ENCODE measurements around the gene ZNF564.

Gene ZNF564

DNA sequence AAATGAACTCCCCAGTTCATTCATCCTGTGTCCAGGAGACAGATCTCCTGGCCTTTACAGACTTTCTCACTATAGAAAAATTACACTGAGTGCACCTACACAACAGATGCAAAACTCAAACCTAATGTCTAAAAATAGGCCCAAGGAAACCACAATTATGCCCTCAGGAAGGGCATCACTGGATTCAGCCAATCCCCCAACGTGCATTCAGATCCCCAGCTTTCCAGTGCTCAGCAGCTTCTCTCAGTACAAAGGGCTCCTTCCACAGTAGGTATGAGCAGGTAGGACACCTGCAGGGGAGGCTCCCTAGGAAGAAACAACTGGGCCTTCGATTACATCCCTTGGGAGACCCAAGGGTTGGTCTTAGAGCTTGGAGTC is 68.8 kb downstream of the ZNF564 start:
- DNase-seq (ENCODE audit: low read depth in 1 of 2, low spot score in 1 of 2): no peak
- H3K4me3 ChIP-seq (replicated peaks; ENCODE audit: insufficient read depth, low read length): no peak overlapping the region
- no peak overlapping the region for H3K27ac ChIP-seq (replicated peaks)

DNA sequence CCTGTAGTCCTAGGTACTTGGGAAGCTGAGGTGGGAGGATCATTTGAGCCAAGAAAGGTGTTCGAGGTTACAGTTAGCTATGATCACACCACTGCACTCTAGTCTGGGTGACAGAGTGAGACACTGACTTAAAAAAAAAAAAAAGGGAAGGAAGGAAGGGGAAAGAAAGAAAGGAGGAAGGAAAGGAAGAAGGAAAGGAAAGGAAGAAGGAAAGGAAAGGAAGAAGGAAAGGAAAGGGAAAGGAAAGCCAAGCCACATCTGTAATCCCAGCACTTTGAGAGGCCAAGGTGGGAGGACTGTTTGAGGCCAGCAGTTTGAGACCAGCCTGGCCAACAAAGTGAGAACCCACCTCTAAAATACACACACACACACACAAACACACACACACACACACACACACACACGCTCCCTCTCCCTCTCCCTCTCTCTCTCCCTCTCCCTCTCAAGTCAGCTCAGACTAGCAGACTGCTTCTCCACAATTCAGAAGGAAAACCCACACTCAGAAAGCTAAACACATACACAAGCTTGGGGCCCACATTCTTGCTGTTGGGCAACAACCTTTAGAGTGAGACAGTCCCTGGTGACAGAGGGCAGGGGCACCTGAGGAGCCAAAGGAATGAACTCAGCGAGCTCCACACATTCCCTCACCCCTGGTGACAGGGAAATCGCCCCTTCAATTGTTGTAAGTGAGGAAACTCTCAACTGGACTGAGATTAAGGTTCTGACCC is 69.3 kb downstream of the ZNF564 start:
- Histone ChIP-seq H3K27ac (replicated peaks) (no peak overlapping the region), H3K27me3 (ENCODE audit: insufficient read depth, poor library complexity, severe bottlenecking) (no peaks in the 10 kb centered on the region), H3K4me3 (replicated peaks; ENCODE audit: insufficient read depth, low read length) (no peak overlapping the region)
- TF ChIP-seq, protein P1, sequence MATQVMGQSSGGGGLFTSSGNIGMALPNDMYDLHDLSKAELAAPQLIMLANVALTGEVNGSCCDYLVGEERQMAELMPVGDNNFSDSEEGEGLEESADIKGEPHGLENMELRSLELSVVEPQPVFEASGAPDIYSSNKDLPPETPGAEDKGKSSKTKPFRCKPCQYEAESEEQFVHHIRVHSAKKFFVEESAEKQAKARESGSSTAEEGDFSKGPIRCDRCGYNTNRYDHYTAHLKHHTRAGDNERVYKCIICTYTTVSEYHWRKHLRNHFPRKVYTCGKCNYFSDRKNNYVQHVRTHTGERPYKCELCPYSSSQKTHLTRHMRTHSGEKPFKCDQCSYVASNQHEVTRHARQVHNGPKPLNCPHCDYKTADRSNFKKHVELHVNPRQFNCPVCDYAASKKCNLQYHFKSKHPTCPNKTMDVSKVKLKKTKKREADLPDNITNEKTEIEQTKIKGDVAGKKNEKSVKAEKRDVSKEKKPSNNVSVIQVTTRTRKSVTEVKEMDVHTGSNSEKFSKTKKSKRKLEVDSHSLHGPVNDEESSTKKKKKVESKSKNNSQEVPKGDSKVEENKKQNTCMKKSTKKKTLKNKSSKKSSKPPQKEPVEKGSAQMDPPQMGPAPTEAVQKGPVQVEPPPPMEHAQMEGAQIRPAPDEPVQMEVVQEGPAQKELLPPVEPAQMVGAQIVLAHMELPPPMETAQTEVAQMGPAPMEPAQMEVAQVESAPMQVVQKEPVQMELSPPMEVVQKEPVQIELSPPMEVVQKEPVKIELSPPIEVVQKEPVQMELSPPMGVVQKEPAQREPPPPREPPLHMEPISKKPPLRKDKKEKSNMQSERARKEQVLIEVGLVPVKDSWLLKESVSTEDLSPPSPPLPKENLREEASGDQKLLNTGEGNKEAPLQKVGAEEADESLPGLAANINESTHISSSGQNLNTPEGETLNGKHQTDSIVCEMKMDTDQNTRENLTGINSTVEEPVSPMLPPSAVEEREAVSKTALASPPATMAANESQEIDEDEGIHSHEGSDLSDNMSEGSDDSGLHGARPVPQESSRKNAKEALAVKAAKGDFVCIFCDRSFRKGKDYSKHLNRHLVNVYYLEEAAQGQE (IDR thresholded peaks at IDR 0.05; ENCODE audit: insufficient replicate concordance, low read depth): no peak
- no peak for TF ChIP-seq POLR2AphosphoS5 (IDR thresholded peaks at IDR 0.05; ENCODE audit: low read depth)
- no peak for TF ChIP-seq SPI1 (IDR thresholded peaks at IDR 0.05; ENCODE audit: borderline replicate concordance, low read depth)
- no peak for TF ChIP-seq GABPA (IDR thresholded peaks at IDR 0.05; ENCODE audit: low read depth)
- TF ChIP-seq, protein P2, sequence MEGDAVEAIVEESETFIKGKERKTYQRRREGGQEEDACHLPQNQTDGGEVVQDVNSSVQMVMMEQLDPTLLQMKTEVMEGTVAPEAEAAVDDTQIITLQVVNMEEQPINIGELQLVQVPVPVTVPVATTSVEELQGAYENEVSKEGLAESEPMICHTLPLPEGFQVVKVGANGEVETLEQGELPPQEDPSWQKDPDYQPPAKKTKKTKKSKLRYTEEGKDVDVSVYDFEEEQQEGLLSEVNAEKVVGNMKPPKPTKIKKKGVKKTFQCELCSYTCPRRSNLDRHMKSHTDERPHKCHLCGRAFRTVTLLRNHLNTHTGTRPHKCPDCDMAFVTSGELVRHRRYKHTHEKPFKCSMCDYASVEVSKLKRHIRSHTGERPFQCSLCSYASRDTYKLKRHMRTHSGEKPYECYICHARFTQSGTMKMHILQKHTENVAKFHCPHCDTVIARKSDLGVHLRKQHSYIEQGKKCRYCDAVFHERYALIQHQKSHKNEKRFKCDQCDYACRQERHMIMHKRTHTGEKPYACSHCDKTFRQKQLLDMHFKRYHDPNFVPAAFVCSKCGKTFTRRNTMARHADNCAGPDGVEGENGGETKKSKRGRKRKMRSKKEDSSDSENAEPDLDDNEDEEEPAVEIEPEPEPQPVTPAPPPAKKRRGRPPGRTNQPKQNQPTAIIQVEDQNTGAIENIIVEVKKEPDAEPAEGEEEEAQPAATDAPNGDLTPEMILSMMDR (IDR thresholded peaks at IDR 0.05; ENCODE audit: insufficient read depth, low read length): no peak
- DNase-seq (ENCODE audit: low read depth in 1 of 2, low spot score in 1 of 2): no peak

More for the DNA sequence above, 68.8 kb downstream of the ZNF564 start:
- TF ChIP-seq POLR2AphosphoS5 (IDR thresholded peaks at IDR 0.05; ENCODE audit: low read depth) (no peak), GABPA (IDR thresholded peaks at IDR 0.05; ENCODE audit: low read depth) (no peak), SPI1 (IDR thresholded peaks at IDR 0.05; ENCODE audit: borderline replicate concordance, low read depth) (no peak)
- TF ChIP-seq, protein P1 (IDR thresholded peaks at IDR 0.05; ENCODE audit: insufficient replicate concordance, low read depth): no peak
- TF ChIP-seq, protein P2 (IDR thresholded peaks at IDR 0.05; ENCODE audit: insufficient read depth, low read length): no peak
- H3K27me3 ChIP-seq (ENCODE audit: insufficient read depth, poor library complexity, severe bottlenecking): no peaks in the 10 kb centered on the region

DNA sequence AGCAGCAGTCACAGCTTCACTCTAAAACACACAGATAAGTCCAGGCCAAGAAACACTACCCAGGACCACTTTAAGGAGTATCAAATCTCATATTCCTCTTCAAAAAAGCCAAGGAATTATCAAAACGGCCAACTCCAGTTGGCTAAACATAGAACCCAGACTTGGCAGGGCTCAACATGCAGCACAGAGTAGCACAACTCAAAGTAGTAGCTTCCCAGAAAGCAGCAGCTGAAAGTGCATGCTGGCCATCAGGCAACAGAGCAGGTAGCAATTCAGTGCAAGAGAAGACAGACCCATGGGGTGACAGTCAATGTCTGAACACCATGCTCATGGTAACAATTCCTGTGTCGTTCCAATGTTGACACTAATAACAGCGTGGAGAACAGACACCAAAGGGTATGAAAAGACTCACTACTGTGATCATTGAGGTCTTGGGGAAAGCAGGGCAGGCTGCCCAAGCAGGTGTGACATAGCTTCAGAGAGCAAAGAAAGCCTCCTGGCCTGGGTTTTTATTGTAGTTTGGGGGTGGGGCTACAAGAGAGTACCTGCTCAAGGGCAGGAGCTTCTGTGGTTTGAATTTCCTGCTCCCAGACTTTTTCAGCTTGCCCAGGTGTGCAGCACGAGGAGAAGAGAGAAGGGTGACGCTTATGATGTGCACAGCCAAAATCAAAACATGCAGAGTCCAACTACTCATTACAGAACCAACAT is 72.9 kb downstream of the ZNF564 start:
- Histone ChIP-seq H3K27ac (replicated peaks) (no peak overlapping the region), H3K4me3 (replicated peaks; ENCODE audit: insufficient read depth, low read length) (no peak overlapping the region), H3K27me3 (ENCODE audit: insufficient read depth, poor library complexity, severe bottlenecking) (no peaks in the 10 kb centered on the region)
- TF ChIP-seq SPI1 (IDR thresholded peaks at IDR 0.05; ENCODE audit: borderline replicate concordance, low read depth) (no peak), GABPA (IDR thresholded peaks at IDR 0.05; ENCODE audit: low read depth) (no peak), POLR2AphosphoS5 (IDR thresholded peaks at IDR 0.05; ENCODE audit: low read depth) (no peak)
- TF ChIP-seq, protein P2 (IDR thresholded peaks at IDR 0.05; ENCODE audit: insufficient read depth, low read length): no peak
- TF ChIP-seq, protein P1 (IDR thresholded peaks at IDR 0.05; ENCODE audit: insufficient replicate concordance, low read depth): no peak
- no peak for DNase-seq (ENCODE audit: low read depth in 1 of 2, low spot score in 1 of 2)
